ENCODE measurements around the gene EPB41L2.

- TF ChIP-seq CTCF (IDR thresholded peaks at IDR 0.05) (no peak), POLR2A (IDR thresholded peaks at IDR 0.05) (no peak)
Observed at GRCh38 chr6:130978180-130978579, 84.9 kb downstream of the EPB41L2 start.
